Measurements from ENCODE around the gene NASP. TPM values are rescaled to one million over a fixed set of nuclear protein-coding genes. Genes with fewer than 3 reads are reported as not detected.

The NASP gene
- total RNA-seq, 2 experiments from 2014 or later: 210 to 373 TPM

- BruUV-seq (replicated peaks): no TSS peak
- Histone ChIP-seq H3K79me2 (ENCODE audit: insufficient read depth, low read depth, low read length) (no peaks in the 10 kb centered on the region), H3K9me3 (ENCODE audit: low read length) (no peaks in the 10 kb centered on the region), H3K4me3 (ENCODE audit: low read depth, low read length, poor library complexity, severe bottlenecking) (no peak overlapping the region), H3K4me1 (ENCODE audit: insufficient read depth, low read length, poor library complexity, severe bottlenecking) (no peaks in the 10 kb centered on the region), H4K20me1 (ENCODE audit: insufficient read depth, low read length) (no peaks in the 10 kb centered on the region), H2AFZ (ENCODE audit: low read length) (no peak overlapping the region), H3K27ac (ENCODE audit: low read depth, low read length, poor library complexity, severe bottlenecking) (no peak overlapping the region), H3K9me2 (ENCODE audit: insufficient read depth, low read length) (no peaks in the 10 kb centered on the region), H3K36me3 (ENCODE audit: insufficient read depth, low read length) (peaks cover 96% of the 10 kb centered on the region), H3K4me2 (ENCODE audit: low read length) (no peak overlapping the region)
- no peak for DNase-seq (ENCODE audit: low spot score)
- TF ChIP-seq EZH2phosphoT487 (IDR thresholded peaks at IDR 0.05; ENCODE audit: borderline replicate concordance, low read depth, low read length): no peak
- TF ChIP-seq, protein P1, sequence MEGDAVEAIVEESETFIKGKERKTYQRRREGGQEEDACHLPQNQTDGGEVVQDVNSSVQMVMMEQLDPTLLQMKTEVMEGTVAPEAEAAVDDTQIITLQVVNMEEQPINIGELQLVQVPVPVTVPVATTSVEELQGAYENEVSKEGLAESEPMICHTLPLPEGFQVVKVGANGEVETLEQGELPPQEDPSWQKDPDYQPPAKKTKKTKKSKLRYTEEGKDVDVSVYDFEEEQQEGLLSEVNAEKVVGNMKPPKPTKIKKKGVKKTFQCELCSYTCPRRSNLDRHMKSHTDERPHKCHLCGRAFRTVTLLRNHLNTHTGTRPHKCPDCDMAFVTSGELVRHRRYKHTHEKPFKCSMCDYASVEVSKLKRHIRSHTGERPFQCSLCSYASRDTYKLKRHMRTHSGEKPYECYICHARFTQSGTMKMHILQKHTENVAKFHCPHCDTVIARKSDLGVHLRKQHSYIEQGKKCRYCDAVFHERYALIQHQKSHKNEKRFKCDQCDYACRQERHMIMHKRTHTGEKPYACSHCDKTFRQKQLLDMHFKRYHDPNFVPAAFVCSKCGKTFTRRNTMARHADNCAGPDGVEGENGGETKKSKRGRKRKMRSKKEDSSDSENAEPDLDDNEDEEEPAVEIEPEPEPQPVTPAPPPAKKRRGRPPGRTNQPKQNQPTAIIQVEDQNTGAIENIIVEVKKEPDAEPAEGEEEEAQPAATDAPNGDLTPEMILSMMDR (conservative IDR thresholded peaks at IDR 0.05; ENCODE audit: low read length): no peak
- ChIA-PET POLR2A (interaction anchor here (1.4 kb wide), 1 partner anchor 9 kb away, joined by 3 read pairs; no protein-coding TSS in a partner anchor), CTCF (ENCODE audit: unreplicated experiment) (no interaction called here)
- intact Hi-C loops (cut with micrococcal nuclease; ENCODE audit: unreplicated experiment): no loop called here
Observed at GRCh38 chr1:45630429-45630828, 46.6 kb downstream of the NASP start.

DNA sequence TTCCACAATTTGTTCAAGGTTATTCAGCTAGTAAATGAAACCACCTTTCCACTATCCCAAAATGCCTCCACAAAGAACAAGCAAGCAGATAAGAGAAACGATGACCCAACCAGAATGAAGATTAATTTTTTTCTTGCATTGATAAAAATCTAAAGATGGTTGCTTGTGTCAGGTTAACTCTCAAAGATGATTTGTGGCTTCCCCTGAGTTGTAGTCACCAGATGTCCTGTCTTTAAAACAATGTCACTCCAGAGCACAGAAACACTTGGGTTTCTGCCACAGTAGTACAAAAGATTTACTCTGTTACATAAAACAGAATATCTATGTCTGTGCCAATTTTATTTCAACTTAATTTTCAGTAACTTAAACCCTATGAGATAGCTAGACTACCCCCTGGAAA, 51.4 kb downstream of the NASP start:
- peaks cover 97% of the 10 kb centered on the region for H3K36me3 ChIP-seq (ENCODE audit: insufficient read depth, low read length)
- DNase-seq (ENCODE audit: low spot score): no peak
- no peaks in the 10 kb centered on the region for H4K20me1 ChIP-seq (ENCODE audit: insufficient read depth, low read length)
- ChIA-PET POLR2A (no interaction called here), CTCF (ENCODE audit: unreplicated experiment) (no interaction called here)
- H3K4me1 ChIP-seq (ENCODE audit: insufficient read depth, low read length, poor library complexity, severe bottlenecking): no peaks in the 10 kb centered on the region
- no peak for TF ChIP-seq EZH2phosphoT487 (IDR thresholded peaks at IDR 0.05; ENCODE audit: borderline replicate concordance, low read depth, low read length)
- TF ChIP-seq, protein P1 (conservative IDR thresholded peaks at IDR 0.05; ENCODE audit: low read length): no peak
- BruUV-seq (replicated peaks): no TSS peak
- H3K9me2 ChIP-seq (ENCODE audit: insufficient read depth, low read length): no peaks in the 10 kb centered on the region
- no peak overlapping the region for H3K4me2 ChIP-seq (ENCODE audit: low read length)
- no peak overlapping the region for H3K27ac ChIP-seq (ENCODE audit: low read depth, low read length, poor library complexity, severe bottlenecking)
- H3K9me3 ChIP-seq (ENCODE audit: low read length): no peaks in the 10 kb centered on the region
- H2AFZ ChIP-seq (ENCODE audit: low read length): no peak overlapping the region
- H3K4me3 ChIP-seq (ENCODE audit: low read depth, low read length, poor library complexity, severe bottlenecking): no peak overlapping the region
- H3K79me2 ChIP-seq (ENCODE audit: insufficient read depth, low read depth, low read length): no peaks in the 10 kb centered on the region
- intact Hi-C loops (cut with micrococcal nuclease; ENCODE audit: unreplicated experiment): no loop called here

DNA sequence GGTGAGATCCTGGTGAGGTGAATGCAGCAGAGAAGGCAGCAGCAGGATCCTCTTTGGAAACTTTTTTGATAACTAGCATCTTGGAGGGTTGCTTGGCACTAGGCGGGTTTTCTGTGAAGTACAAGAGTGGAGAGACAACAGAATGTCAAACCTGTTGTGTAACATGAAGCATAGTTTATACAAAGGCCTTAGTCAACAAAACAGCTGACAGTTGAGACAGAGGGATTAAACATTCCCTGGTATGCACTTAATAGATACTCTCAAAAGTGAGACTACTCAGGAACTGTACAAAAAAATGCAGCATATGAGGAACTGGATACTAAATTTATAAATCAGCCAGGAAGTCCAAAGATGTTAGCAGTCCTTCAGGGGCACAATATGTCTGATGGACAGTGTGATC, 56.5 kb downstream of the NASP start:
- BruUV-seq (replicated peaks): no TSS peak
- Histone ChIP-seq H3K4me1 (ENCODE audit: insufficient read depth, low read length, poor library complexity, severe bottlenecking) (peaks cover 17% of the 10 kb centered on the region), H3K4me3 (ENCODE audit: low read depth, low read length, poor library complexity, severe bottlenecking) (no peak overlapping the region), H3K36me3 (ENCODE audit: insufficient read depth, low read length) (peaks cover 92% of the 10 kb centered on the region), H3K9me2 (ENCODE audit: insufficient read depth, low read length) (no peaks in the 10 kb centered on the region), H3K79me2 (ENCODE audit: insufficient read depth, low read depth, low read length) (peaks cover 8% of the 10 kb centered on the region; the same call in 1 of the 2 replicates), H4K20me1 (ENCODE audit: insufficient read depth, low read length) (peaks cover 5% of the 10 kb centered on the region; the same call in 1 of the 2 replicates), H3K4me2 (ENCODE audit: low read length) (no peak overlapping the region), H3K9me3 (ENCODE audit: low read length) (no peaks in the 10 kb centered on the region), H2AFZ (ENCODE audit: low read length) (no peak overlapping the region), H3K27ac (ENCODE audit: low read depth, low read length, poor library complexity, severe bottlenecking) (no peak overlapping the region)
- intact Hi-C loops (cut with micrococcal nuclease; ENCODE audit: unreplicated experiment): loop anchor here (10.0 kb wide), 1 partner anchor 365 kb away; no protein-coding TSS in a partner anchor
- POLR2A ChIA-PET: interaction anchor here (0.8 kb wide), 1 partner anchor 57 kb away, joined by 3 read pairs; no protein-coding TSS in a partner anchor
- TF ChIP-seq EZH2phosphoT487 (IDR thresholded peaks at IDR 0.05; ENCODE audit: borderline replicate concordance, low read depth, low read length): no peak
- TF ChIP-seq, protein P1 (conservative IDR thresholded peaks at IDR 0.05; ENCODE audit: low read length): no peak
- no peak for DNase-seq (ENCODE audit: low spot score)
- CTCF ChIA-PET (ENCODE audit: unreplicated experiment): no interaction called here

All from OCI-LY7 (cell line).